ENCODE measurements around the gene CLHC1. TPM values are rescaled to one million over a fixed set of nuclear protein-coding genes. Genes with fewer than 3 reads are reported as not detected.
"Not testable (repeated sequence)": the region's sequence is repeated elsewhere in the genome, so short reads cannot be mapped to it uniquely, and the experiment has no call there.

The CLHC1 gene
- total and polyA plus RNA-seq, 2 of the 8 experiments (the other 6 are each of a cell fraction or from before 2014, with no cell fraction given): 2.6 to 10.8 TPM

GRCh38 chr2:55242617-55243016 is 10.5 kb upstream of the CLHC1 start (continued):
- TF ChIP-seq YY1 (IDR thresholded peaks at IDR 0.05; ENCODE audit: low read depth, low read length): no peak

- WGBS, 2 experiments (ENCODE audit: extremely low coverage in 1 of 2, insufficient coverage in 1 of 2, insufficient read length in 1 of 2, insufficient replicate concordance in 2 of 2, low coverage in 1 of 2, low lambda C conversion rate in 2 of 2, missing lambda C conversion rate in 1 of 2): 95% methylated on average over 8 of the region's 8 CpGs; no CpG with 5 or more reads in 1 of the 2 experiments
- H3K14ac ChIP-seq (ENCODE audit: insufficient read length); DNase-seq (ENCODE audit: low read depth in 1 of 2, low spot score in 2 of 2); H2BK12ac ChIP-seq (ENCODE audit: low read depth, low read length); H2AK5ac ChIP-seq (ENCODE audit: low read depth, low read length); H3K56ac ChIP-seq (replicated peaks; ENCODE audit: insufficient read length, low read depth, low read length); H3K4me1 ChIP-seq (replicated peaks in 1 of 4; ENCODE audit: control insufficient read depth in 3 of 4, insufficient read depth in 4 of 4, low read length in 3 of 4); H2AFZ ChIP-seq (ENCODE audit: low read length); H3K9ac ChIP-seq (replicated peaks in 1 of 4; ENCODE audit: extremely low read depth in 1 of 4, low read depth in 3 of 4, low read length in 3 of 4); H3K23ac ChIP-seq (ENCODE audit: insufficient read length); FAIRE-seq; CTCF ChIA-PET (ENCODE audit: partially characterized antibody); H4K20me1 ChIP-seq (replicated peaks in 1 of 2; ENCODE audit: control insufficient read depth in 1 of 2, insufficient read depth in 2 of 2, low read length in 2 of 2); H4K8ac ChIP-seq (ENCODE audit: extremely low read depth, insufficient read depth, low read length); H4K91ac ChIP-seq (replicated peaks; ENCODE audit: insufficient read length, low read length); H3K4ac ChIP-seq (replicated peaks; ENCODE audit: insufficient read length, low read depth, low read length); H2BK5ac ChIP-seq (ENCODE audit: low read depth, low read length); H3K18ac ChIP-seq (ENCODE audit: extremely low read depth, low read length); H2BK15ac ChIP-seq (ENCODE audit: low read length); H3K9me3 ChIP-seq (ENCODE audit: insufficient read depth in 2 of 2, low read depth in 1 of 2, low read length in 1 of 2); H2BK20ac ChIP-seq (ENCODE audit: low read length); H3K27me3 ChIP-seq (replicated peaks in 1 of 4; ENCODE audit: control insufficient read depth in 3 of 4, extremely low read depth in 1 of 4, insufficient read depth in 3 of 4, low read length in 3 of 4); H4K5ac ChIP-seq (ENCODE audit: insufficient read length, low read depth, low read length); H3K4me2 ChIP-seq (ENCODE audit: insufficient read depth in 1 of 2, low read depth in 2 of 2, low read length in 2 of 2); H3K79me2 ChIP-seq (ENCODE audit: control insufficient read depth in 1 of 2, insufficient read depth in 2 of 2, low read length in 2 of 2); H3K23me2 ChIP-seq (ENCODE audit: low read depth, low read length); H3K27ac ChIP-seq (ENCODE audit: low read depth, low read length); H2BK120ac ChIP-seq (replicated peaks; ENCODE audit: low read depth, low read length); H3K4me3 ChIP-seq (ENCODE audit: extremely low read depth in 1 of 4, insufficient read depth in 2 of 4, low read depth in 3 of 4, low read length in 4 of 4); H3K79me1 ChIP-seq (ENCODE audit: low read depth, low read length); POLR2A ChIA-PET (ENCODE audit: partially characterized antibody): not testable (repeated sequence)
- peaks cover 0 to 54% (median 9%) of the 10 kb centered on the region in 4 experiments; a peak in 4 of 8 replicates for H3K36me3 ChIP-seq (ENCODE audit: control insufficient read depth in 2 of 4, insufficient read depth in 4 of 4, low read length in 3 of 4)
These were observed 9.5 kb upstream of the CLHC1 start for GRCh38 chr2:55241582-55241981.
